Activated CD4-positive, alpha-beta T cell treated with anti-CD3 and anti-CD28 coated beads for 4 hours (primary cell): Measurements from ENCODE around the gene KRT6B.
"Not testable (repeated sequence)": the region's sequence is repeated elsewhere in the genome, so short reads cannot be mapped to it uniquely, and the experiment has no call there.

Source experiments
- DNase-seq, 2 donors: peaks; one replicate each; pipeline ENCODE4 v3.0.0-alpha.2; 2020

KRT6B gene

DNA sequence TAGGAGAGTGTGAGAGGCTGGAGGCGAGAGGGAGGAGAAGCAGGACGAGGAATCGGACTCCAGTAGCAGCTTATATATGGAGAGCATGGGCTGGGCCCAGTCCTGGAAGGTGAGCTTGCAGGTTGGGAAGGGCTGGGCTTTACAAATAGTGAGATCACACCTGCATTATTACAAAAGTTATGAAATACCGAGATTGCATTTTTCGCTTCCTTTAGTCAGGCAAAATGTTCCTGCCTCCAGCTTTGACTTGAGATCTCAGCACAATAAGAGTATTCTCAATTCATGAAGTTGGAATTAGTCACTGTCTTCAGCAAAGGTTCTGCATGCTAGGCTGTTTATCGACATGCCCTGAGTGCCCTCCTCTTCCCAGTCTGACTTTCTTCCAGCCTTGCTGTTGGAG, at the start of gene KRT6B:
KRT6B (minus strand) TSS at position 46 of the 400 bp plus-strand sequence. CDS start 68 bp downstream, outside the sequence.
- no peak for DNase-seq

DNA sequence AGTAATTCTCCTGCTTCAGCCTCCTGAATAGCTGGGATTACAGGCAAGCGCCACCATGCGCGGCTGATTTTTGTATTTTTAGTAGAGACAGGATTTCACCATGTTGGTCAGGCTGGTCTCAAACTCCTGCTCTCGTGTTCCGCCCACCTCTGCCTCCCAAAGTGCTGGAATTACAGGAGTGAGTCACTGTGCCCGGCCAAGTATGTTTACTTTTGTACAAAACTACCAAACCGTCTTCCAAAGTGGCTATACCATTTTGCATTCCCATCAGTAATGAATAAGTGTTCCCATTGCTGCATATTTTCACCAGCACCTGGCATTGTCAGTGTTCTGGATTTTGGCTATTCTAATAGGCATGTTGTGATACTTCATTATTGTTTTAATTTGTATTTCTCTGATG, 49.5 kb upstream of the KRT6B start:
- DNase-seq = no peak

- DNase-seq = not testable (repeated sequence)
Observed at GRCh38 chr12:52500574-52500973, 48.6 kb upstream of the KRT6B start.

- no peak for DNase-seq
Observed at GRCh38 chr12:52499806-52500560, 48.0 kb upstream of the KRT6B start.

DNA sequence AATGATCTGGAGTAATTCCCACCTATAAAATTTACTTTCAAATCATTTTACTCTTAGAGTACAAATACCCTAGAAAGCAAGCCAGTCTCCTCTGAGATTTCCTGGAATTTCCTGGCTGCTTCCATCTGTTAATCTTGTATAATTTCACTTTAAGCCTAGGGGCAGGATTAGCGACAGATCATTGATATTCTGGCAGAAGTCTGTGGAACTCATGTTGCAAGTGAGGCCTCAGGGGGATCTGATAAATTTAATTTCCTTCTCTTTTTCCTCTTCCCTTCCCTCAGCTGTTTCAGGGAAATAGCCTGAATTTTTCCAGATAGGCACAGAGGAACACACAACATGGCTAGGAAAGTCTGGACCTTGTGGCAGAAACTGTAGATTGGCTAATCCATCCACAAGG, 47.0 kb upstream of the KRT6B start:
- no peak for DNase-seq

DNA sequence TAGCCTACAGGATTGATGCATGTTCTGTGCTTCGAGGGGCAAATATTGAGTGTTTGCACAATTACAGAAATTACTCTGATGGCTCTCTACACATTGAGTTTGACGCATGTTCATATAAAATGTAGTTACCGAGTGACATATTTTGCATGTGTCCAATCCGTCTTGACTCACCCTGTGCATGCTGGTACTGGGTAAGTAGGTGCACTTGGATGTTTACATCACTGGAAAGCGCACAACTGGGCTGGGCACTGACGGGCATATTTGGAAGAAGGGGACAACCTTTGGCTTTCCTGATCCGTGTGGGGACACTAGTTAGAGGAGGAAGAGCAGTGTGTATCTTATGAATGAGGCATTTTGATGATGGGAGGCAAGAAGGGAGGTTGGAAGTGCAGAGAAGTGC, 46.0 kb upstream of the KRT6B start:
- DNase-seq = no peak

DNA sequence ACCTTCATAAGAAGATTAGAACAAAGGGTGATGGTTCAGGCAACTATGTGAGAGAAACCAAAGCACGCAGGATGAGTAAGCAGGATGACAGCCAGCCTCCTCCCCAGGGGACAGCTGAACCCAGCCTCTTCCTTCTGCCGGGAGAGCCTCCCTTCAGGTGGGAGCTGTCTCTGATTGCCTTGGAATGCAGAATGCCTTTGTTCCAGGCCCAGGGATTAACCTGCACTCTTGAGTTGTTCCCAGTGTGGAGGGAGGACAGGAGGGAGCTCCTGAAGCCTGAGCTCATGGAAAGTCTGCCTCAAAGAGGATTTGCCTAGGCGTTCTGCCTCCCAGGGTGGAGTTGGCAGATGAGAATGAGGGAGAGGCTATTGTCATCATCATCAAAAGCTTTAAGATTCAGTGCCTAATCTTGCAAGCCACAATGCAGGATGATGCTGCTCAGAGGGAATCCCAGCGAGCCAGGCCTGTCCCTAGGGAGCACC, 44.7 kb upstream of the KRT6B start:
- DNase-seq = no peak

DNA sequence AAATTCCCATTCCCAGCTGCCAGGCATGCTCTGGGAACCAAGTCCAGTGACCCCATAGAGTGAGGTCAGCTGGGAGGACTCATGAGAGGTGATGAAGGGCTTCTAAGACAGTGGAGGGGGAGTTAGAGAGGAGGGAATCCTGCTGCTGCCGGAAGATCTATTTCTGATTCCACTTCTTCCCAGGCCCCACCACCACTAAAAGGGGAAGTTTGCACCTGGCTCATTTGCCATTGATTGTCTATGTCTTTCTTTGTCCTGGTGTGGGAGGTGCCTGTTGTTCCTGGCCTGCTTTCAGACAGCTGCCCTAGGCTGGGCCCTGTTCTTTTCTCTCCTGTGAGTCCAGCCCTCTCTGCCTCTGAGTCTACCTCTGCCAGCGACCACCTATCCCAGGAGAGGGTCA, 44.1 kb upstream of the KRT6B start:
- no peak for DNase-seq

DNA sequence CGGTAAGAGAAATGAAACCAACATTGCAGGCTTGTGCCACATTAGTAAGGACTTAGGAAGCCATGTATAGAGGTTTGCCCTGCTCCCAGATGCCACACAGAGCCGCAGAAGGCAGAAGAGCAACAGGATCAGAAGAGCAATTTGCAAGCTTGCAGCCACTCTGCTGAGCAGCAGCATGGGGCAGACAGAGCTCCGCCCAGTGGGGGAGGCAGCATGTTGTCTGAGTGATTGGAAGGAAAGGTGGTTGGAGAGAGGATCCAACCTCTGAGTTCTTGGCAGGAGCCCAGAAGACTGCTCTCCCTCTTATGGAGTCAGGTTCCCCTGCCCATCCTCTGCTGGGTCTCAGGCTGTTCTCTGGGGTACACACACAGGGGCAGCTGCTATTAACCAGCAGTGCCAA, 43.4 kb upstream of the KRT6B start:
- no peak for DNase-seq

DNA sequence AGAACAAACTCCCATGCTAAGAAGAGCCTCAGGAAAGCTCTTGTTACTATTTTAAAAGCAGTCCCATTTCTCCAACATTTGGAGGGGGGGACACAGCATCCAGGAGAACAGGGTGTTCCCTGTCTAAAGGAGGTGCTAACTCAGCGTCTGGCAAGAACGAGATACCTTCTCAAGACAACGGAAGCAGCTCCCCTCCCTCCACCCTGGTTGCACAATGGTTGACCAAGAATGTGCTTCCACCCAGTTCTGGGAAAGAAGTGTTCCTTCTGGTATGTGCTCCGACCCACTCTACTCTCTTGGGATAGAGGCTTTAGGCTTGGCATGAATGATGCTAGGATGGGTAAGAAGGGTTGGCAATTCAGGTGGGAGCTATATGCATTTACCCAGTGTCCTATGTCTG, 42.6 kb upstream of the KRT6B start:
- no peak for DNase-seq

DNA sequence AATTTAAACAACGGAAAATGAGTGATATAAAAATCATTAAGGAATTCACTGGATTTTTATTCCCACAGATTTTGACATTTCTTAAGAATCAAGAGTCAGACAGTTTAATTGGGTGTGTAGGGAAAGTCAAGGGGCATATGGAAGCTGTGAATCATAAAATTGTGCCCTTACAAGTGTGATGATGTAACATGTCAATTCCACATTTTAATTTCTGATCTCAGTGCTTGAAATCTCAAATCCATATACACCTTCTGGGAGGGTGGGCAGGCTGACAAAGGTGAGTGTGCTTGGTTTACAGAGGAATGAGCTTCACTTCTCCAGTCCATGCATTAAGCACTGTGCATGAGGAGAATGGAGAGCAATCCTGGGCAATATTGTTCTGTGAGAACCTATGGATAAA, 42.2 kb upstream of the KRT6B start:
- DNase-seq = no peak

- DNase-seq = no peak
Observed at GRCh38 chr12:52493172-52493571, 41.2 kb upstream of the KRT6B start, which contains the start of gene KRT6A. KRT6A (minus strand) TSS chr12:52493257; CDS start chr12:52493188, 69 bp downstream.

DNA sequence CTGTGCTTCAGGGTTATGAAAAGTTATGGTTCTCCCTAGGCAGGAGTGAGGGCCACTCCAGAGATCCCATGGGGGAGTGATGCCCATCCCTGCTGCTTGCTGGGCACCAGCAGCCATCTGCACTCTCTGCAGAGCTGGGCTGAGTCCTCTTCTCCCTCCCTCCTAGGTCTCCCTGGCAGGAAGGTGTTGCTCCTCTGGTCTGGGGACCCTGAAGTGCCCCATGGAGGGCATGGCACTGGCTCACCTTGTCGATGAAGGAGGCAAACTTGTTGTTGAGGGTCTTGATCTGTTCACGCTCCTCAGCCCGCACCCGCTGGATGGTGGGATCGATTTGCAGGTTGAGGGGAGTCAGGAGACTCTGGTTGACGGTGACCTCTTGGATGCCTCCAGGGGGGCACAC, 40.5 kb upstream of the KRT6B start:
- not testable (repeated sequence) for DNase-seq

- not testable (repeated sequence) for DNase-seq
Observed at GRCh38 chr12:52491495-52491894, 39.5 kb upstream of the KRT6B start.

DNA sequence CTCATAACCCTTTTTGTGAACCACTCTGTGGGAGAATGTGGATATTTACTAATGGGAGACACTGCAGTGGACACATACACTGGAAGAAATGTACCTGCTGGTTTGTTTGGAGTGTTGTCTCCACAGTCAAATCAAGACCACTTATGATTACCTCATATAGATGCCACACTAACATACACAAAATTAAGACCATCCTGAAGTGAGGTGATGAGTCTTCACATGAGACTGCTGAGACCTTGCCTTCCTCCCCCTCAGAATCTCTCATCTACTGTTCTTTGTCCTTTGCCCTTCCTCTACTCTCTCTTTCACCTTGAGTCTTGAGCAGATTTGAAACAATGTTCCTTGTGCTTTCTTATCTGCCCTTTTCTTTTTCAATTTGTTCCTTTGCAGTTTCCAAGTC, 36.8 kb upstream of the KRT6B start:
- no peak for DNase-seq

- not testable (repeated sequence) for DNase-seq
Observed at GRCh38 chr12:52487744-52488443, 35.9 kb upstream of the KRT6B start.

DNA sequence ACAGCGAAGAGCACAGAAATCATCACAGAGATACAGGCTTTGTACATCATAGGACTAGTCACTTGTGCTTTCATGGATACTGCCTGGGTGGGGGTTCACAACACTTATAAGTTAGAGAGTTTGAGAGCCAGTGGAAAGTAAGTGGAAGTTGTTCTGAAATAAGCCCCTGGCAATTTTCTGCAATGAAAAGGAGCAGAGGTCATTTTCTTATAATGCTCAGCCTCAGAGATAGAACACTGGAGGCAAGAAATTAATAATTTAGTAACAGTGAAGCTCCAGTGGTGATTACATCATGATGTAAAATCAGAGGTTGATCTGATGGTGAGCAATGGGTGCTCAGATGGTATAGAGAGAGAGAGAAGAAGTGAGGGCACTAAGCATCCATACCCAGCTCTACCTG, 35.3 kb upstream of the KRT6B start:
- no peak for DNase-seq

DNA sequence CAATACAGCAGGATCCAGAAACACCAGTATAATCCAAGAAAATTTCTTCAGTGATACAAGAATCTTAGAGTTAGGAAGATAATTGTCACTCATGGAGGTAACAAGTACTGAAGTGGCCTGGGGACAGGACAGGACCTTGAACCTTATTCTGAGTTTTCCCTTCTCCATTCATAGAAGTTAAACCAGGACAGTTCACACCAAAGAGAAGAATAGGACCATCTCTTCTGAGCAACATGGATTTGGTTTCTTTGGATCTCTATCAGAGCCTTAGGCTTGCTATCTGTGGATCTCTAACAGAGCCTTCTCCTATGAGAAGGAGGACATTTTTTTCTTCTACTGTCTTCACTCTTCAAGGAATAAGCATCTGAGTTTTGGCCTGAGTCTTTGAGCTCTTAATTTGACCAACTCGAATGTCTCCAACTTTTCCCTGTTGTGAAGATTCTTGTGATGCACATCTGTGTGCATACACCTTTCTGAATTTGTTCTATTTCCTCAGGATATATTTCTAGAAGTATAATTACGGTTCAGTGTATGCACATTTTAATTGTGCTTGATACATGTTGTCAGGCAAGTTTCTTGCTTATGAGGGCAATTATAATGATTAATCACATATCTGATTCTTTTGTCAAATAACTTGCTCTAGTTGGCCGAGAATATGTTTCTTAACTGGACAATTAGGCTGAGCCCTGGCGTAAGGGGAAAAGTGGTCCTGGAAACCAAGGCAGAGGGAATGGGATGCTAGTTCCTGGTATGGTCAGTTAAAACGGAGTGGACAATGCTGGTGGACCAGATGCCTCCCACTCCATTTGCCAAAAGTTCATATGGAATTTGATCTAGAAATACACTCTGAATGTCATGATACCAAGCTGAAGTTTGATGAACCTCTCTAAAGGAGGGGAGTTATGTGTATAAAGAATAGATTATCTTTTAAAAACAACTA, 34.5 kb upstream of the KRT6B start:
- no peak for DNase-seq

DNA sequence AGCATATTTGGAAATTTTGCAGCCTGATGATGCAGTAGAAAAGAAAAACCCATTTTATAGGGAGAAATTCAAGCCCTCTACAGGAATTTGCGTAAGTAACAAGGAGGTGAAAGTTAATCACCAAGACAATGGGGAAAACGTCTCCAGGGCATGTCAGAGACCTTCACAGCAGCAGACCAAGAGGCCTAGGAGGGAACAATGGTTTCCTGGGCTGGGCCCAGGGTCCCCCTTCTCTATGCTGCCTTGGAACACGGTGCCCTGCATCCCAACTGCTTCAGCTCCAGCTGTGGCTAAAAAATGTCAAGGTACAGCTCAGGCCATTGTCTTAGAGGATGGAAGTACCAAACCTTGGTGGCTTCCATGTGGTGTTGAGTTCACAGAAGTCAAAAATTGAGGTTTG, 28.1 kb upstream of the KRT6B start:
- DNase-seq = no peak

- DNase-seq = no peak
Observed at GRCh38 chr12:52477651-52478050, 25.7 kb upstream of the KRT6B start.

- DNase-seq = no peak
Observed at GRCh38 chr12:52474212-52474611, 22.3 kb upstream of the KRT6B start.

DNA sequence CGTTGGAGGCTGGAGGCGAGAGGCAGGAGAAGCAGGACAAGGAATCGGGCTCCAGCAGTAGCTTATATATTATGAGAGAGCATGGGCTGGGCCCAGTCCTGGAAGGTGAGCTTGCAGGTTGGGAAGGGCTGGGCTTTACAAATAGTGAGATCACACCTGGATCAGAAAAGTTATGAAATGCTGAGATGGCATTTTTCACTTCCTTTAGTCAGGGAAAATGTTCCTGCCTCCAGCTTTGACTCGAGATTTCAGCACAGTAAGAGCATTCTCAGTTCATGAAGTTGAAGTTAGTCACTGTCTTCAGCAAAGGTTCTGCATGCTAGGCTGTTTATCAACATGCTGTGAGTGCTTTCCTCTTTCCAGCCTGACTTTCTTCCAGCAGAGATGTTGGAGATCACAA, 21.8 kb upstream of the KRT6B start, which contains the start of gene KRT6C:
KRT6C (minus strand) TSS at position 38 of the 400 bp plus-strand sequence. CDS start 68 bp downstream, outside the sequence.
- DNase-seq = no peak

DNA sequence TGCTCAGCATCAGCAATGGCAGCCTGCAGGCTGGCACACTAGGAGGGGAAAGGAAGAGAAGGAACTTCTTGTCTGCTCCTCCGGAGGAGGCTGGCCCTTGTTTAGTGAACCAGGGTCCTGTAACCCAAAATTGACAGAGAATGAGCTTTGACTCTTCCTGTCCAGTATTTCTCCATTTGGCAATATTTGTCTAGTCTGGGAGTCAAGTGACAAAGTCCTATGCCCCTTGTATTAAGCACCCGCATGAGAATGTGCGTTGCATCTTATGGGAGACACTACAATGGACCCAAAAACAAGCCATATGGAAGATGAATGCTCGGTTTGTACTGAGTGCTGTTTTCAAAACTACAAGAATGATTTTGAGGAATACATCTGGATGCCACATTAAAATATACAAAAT, 17.9 kb upstream of the KRT6B start:
- no peak for DNase-seq
